Epithelial cell of proximal tubule (primary cell): ENCODE results near the gene MINPP1. TPM values are rescaled to one million over a fixed set of nuclear protein-coding genes. Genes with fewer than 3 reads are reported as not detected.

ENCODE experiments used
- DNase-seq: peaks from one replicate; pipeline ENCODE4 v3.0.0-alpha.2; 2011; ENCODE audit warnings: low read depth
- H3K4me3 ChIP-seq: 2 replicates; pipeline ENCODE4 v1.5.1; 2011; ENCODE audit warnings: low read depth, mild to moderate bottlenecking, low read length
- total RNA-seq: library from RNA; depleted of rRNA; stranded (reverse); fragments of >200 nt; gene quantifications from 2 replicates; pipeline ENCODE4 v1.2.3, GENCODE V29; 2015
- TF ChIP-seq, protein P1 (sequence below): conservative IDR thresholded peaks from 2 replicates; pipeline ENCODE4 v1.5.1; 2012; ENCODE audit warnings: low read depth, mild to moderate bottlenecking, low read length

Gene MINPP1
- total RNA-seq, 1 donor from 2014 or later = 29.3 TPM

GRCh38 chr10:87511526-87511925 lies 6.8 kb downstream of the MINPP1 start:
- TF ChIP-seq, protein P1, sequence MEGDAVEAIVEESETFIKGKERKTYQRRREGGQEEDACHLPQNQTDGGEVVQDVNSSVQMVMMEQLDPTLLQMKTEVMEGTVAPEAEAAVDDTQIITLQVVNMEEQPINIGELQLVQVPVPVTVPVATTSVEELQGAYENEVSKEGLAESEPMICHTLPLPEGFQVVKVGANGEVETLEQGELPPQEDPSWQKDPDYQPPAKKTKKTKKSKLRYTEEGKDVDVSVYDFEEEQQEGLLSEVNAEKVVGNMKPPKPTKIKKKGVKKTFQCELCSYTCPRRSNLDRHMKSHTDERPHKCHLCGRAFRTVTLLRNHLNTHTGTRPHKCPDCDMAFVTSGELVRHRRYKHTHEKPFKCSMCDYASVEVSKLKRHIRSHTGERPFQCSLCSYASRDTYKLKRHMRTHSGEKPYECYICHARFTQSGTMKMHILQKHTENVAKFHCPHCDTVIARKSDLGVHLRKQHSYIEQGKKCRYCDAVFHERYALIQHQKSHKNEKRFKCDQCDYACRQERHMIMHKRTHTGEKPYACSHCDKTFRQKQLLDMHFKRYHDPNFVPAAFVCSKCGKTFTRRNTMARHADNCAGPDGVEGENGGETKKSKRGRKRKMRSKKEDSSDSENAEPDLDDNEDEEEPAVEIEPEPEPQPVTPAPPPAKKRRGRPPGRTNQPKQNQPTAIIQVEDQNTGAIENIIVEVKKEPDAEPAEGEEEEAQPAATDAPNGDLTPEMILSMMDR = no peak
- H3K4me3 ChIP-seq = no peak overlapping the region
- DNase-seq = no peak

GRCh38 chr10:87518937-87519336 lies 14.2 kb downstream of the MINPP1 start:
- TF ChIP-seq, protein P1 = no peak
- DNase-seq = no peak
- no peak overlapping the region for H3K4me3 ChIP-seq

DNA sequence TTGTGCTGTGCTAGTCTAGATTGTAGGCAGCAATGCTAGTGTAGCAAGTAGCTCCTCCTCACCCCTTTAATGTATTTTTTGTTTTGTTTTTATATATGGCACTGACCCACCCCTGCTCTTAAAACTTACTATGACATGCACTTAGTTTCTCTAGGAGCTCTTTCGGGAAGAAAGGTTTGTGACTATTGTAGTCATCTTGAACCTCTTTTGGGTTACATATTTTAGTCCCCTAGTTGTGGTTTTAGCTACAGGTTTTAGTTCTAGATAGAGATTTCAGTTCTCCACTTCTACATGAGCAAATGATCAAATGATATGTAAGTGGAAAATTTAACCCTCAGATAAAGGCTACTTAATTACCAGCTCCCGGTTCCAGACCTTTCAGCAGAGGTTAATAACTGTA lies 14.9 kb downstream of the MINPP1 start:
- DNase-seq = no peak
- TF ChIP-seq, protein P1 = no peak
- no peak overlapping the region for H3K4me3 ChIP-seq

GRCh38 chr10:87523731-87524130 lies 19.0 kb downstream of the MINPP1 start:
- TF ChIP-seq, protein P1 = no peak
- no peak overlapping the region for H3K4me3 ChIP-seq
- no peak for DNase-seq

GRCh38 chr10:87524296-87524695 lies 19.6 kb downstream of the MINPP1 start:
- H3K4me3 ChIP-seq = no peak overlapping the region
- no peak for DNase-seq
- TF ChIP-seq, protein P1 = no peak

GRCh38 chr10:87531908-87532622 lies 27.4 kb downstream of the MINPP1 start:
- H3K4me3 ChIP-seq = no peak overlapping the region
- TF ChIP-seq, protein P1 = no peak
- DNase-seq = no peak

DNA sequence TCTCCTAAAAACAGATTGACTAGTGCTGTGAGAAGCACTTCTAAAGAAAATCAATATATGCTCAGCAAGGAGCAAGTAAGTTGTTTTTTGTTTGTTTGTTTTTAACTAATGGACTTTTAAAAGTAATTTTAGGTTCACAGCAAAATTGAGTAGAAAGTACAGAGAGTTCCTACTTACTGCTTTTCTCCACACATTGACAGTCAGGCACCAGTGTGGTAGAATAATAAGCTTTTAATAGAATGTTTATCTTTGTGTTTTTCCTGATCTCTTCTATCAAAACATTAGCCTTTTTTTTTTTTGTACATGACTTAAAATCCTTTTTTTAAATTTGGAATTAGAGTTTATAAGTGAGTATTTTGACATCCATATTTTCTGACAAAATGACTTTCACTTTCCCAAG lies 28.0 kb downstream of the MINPP1 start:
- no peak overlapping the region for H3K4me3 ChIP-seq
- TF ChIP-seq, protein P1 = no peak
- no peak for DNase-seq
